Measurements from ENCODE around the gene CST4.

DNA sequence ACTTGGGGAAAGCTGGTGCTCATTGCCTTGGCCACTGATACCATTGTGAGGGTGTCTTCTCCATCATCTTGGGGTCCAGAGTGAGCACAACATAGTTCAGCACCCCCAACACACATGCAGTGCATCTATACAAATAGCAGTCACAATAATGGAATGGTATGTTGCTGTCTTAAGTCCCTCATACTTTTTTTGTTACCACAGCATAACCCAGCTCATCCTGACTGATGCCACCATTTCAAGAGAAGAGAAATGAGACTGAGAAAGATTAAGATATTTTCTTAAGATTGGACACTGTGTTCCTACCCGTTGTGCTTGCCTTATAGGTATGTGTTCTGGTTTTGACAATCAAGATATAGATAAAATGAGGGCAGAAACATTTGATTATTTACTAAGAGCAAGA lies 15.6 kb downstream of the CST4 start:
- TF ChIP-seq POLR2A (IDR thresholded peaks at IDR 0.05; ENCODE audit: low read depth, low read length) (no peak), TAF1 (IDR thresholded peaks at IDR 0.05; ENCODE audit: low read depth, low read length) (no peak), POLR2AphosphoS5 (IDR thresholded peaks at IDR 0.05; ENCODE audit: low read depth, low read length) (no peak), POU2F2 (IDR thresholded peaks at IDR 0.05; ENCODE audit: low read depth, low read length) (no peak), SPI1 (IDR thresholded peaks at IDR 0.05; ENCODE audit: low read depth, low read length) (no peak)

Measured in GM12891 (cell line).